ENCODE data around the gene SERPINB4. TPM values are rescaled to one million over a fixed set of nuclear protein-coding genes. Genes with fewer than 3 reads are reported as not detected.

SERPINB4 gene
- total RNA-seq, 1 donor from 2014 or later: 4.1 TPM

GRCh38 chr18:63627819-63628218 lies 16.2 kb downstream of the SERPINB4 start:
- no peak for DNase-seq (ENCODE audit: low spot score)

GRCh38 chr18:63626431-63626830 lies 17.6 kb downstream of the SERPINB4 start:
- DNase-seq (ENCODE audit: low spot score): no peak

- no peak for DNase-seq (ENCODE audit: low spot score)
Observed at GRCh38 chr18:63624863-63625262, 19.2 kb downstream of the SERPINB4 start.

GRCh38 chr18:63619661-63620060 lies 24.4 kb downstream of the SERPINB4 start:
- no peak for DNase-seq (ENCODE audit: low spot score)

- DNase-seq (ENCODE audit: low spot score): no peak
Observed at GRCh38 chr18:63617915-63618234, 26.2 kb downstream of the SERPINB4 start.

- no peak for DNase-seq (ENCODE audit: low spot score)
Observed at GRCh38 chr18:63617049-63617914, 26.8 kb downstream of the SERPINB4 start.

GRCh38 chr18:63613420-63613819 lies 30.6 kb downstream of the SERPINB4 start:
- DNase-seq (ENCODE audit: low spot score): no peak

GRCh38 chr18:63606526-63606925 lies 37.5 kb downstream of the SERPINB4 start:
- no peak for DNase-seq (ENCODE audit: low spot score)

- DNase-seq (ENCODE audit: low spot score): no peak
Observed at GRCh38 chr18:63604791-63605567, 39.1 kb downstream of the SERPINB4 start.

- no peak for DNase-seq (ENCODE audit: low spot score)
Observed at GRCh38 chr18:63603772-63604171, 40.3 kb downstream of the SERPINB4 start.

- no peak for DNase-seq (ENCODE audit: low spot score)
Observed at GRCh38 chr18:63603355-63603754, 40.7 kb downstream of the SERPINB4 start.

GRCh38 chr18:63596964-63597363 lies 47.1 kb downstream of the SERPINB4 start:
- no peak for DNase-seq (ENCODE audit: low spot score)

- DNase-seq (ENCODE audit: low spot score): no peak
Observed at GRCh38 chr18:63592471-63592870, 51.6 kb downstream of the SERPINB4 start.

GRCh38 chr18:63591725-63592124 lies 52.3 kb downstream of the SERPINB4 start:
- no peak for DNase-seq (ENCODE audit: low spot score)

GRCh38 chr18:63590966-63591695 lies 52.9 kb downstream of the SERPINB4 start:
- DNase-seq (ENCODE audit: low spot score): no peak

- no peak for DNase-seq (ENCODE audit: low spot score)
Observed at GRCh38 chr18:63590373-63590772, 53.7 kb downstream of the SERPINB4 start.

GRCh38 chr18:63588909-63589308 lies 55.1 kb downstream of the SERPINB4 start:
- DNase-seq (ENCODE audit: low spot score): no peak

Other genes with a start within 250 kb of the SERPINB4 start
- 51.3 TPM for gene VPS4B, start 221.8 kb downstream of the SERPINB4 start, total RNA-seq (ENCODE audit: insufficient read depth, low replicate concordance)
- 49.4 TPM for gene SERPINB5, start 167.3 kb downstream of the SERPINB4 start, total RNA-seq (ENCODE audit: insufficient read depth, low replicate concordance)
- gene SERPINB12, start 101.9 kb downstream of the SERPINB4 start, total RNA-seq (ENCODE audit: insufficient read depth, low replicate concordance): 0.96 TPM
- gene SERPINB13, start 56.9 kb downstream of the SERPINB4 start, total RNA-seq (ENCODE audit: insufficient read depth, low replicate concordance): 8.7 TPM
- 0.96 TPM for gene SERPINB3, start 17.6 kb upstream of the SERPINB4 start, total RNA-seq (ENCODE audit: insufficient read depth, low replicate concordance)
- 16.6 TPM for gene SERPINB11, start 58.7 kb upstream of the SERPINB4 start, total RNA-seq (ENCODE audit: insufficient read depth, low replicate concordance)
- gene SERPINB7, start 131.2 kb upstream of the SERPINB4 start, total RNA-seq (ENCODE audit: insufficient read depth, low replicate concordance): 31.1 TPM
- gene SERPINB2, start 243.4 kb upstream of the SERPINB4 start, total RNA-seq (ENCODE audit: insufficient read depth, low replicate concordance): 39.2 TPM